Activated naive CD4-positive, alpha-beta T cell treated with Interleukin-2 at 50 U/mL for 16 hours (primary cell): ENCODE results near the gene TTC4.

Experiments
- DNase-seq: peaks from one replicate; pipeline ENCODE4 v3.0.0-alpha.2; 2020

TTC4 gene

GRCh38 chr1:54715493-54716298 is at the start of gene TTC4:
Gene TTC4, plus strand, starts transcription at chr1:54715861. Its CDS starts 48 bp downstream, at chr1:54715909.
- DNase-seq: peak; percentile 83

GRCh38 chr1:54666333-54666732 is 49.3 kb upstream of the TTC4 start:
- no peak for DNase-seq

GRCh38 chr1:54667797-54668196 is 47.9 kb upstream of the TTC4 start:
- no peak for DNase-seq

- no peak for DNase-seq
Observed at GRCh38 chr1:54668567-54668966, 47.1 kb upstream of the TTC4 start.

GRCh38 chr1:54671985-54672608 is 43.6 kb upstream of the TTC4 start:
- peak; percentile 73 for DNase-seq

- DNase-seq: no peak
Observed at GRCh38 chr1:54678776-54679643, 36.7 kb upstream of the TTC4 start.

- DNase-seq: no peak
Observed at GRCh38 chr1:54679706-54680105, 36.0 kb upstream of the TTC4 start.

- DNase-seq: no peak
Observed at GRCh38 chr1:54680387-54680786, 35.3 kb upstream of the TTC4 start.

GRCh38 chr1:54681358-54681757 is 34.3 kb upstream of the TTC4 start:
- DNase-seq: no peak

GRCh38 chr1:54683453-54683852 is 32.2 kb upstream of the TTC4 start:
- DNase-seq: no peak

- DNase-seq: no peak
Observed at GRCh38 chr1:54685335-54685905, 30.2 kb upstream of the TTC4 start.

- no peak for DNase-seq
Observed at GRCh38 chr1:54686155-54686554, 29.5 kb upstream of the TTC4 start.

- DNase-seq: no peak
Observed at GRCh38 chr1:54694771-54695170, 20.9 kb upstream of the TTC4 start.

GRCh38 chr1:54695221-54695620 is 20.4 kb upstream of the TTC4 start:
- DNase-seq: no peak

- no peak for DNase-seq
Observed at GRCh38 chr1:54695764-54696163, 19.9 kb upstream of the TTC4 start.

- DNase-seq: no peak
Observed at GRCh38 chr1:54696262-54696661, 19.4 kb upstream of the TTC4 start.

- no peak for DNase-seq
Observed at GRCh38 chr1:54697896-54698295, 17.8 kb upstream of the TTC4 start.

GRCh38 chr1:54698346-54698745 is 17.3 kb upstream of the TTC4 start:
- no peak for DNase-seq

- no peak for DNase-seq
Observed at GRCh38 chr1:54699936-54700525, 15.6 kb upstream of the TTC4 start.

- no peak for DNase-seq
Observed at GRCh38 chr1:54701066-54701465, 14.6 kb upstream of the TTC4 start.

- DNase-seq: no peak
Observed at GRCh38 chr1:54701996-54702395, 13.7 kb upstream of the TTC4 start.

GRCh38 chr1:54703471-54703870 is 12.2 kb upstream of the TTC4 start:
- DNase-seq: no peak

- no peak for DNase-seq
Observed at GRCh38 chr1:54705153-54705552, 10.5 kb upstream of the TTC4 start.
